T-helper 2 cell treated with Interferon-gamma antibody and Interleukin-4, amounts not matched to agents 100 ng/mL and 5 ng/mL, for 36 hours (primary cell): ENCODE measurements around the gene HNRNPAB. TPM values are rescaled to one million over a fixed set of nuclear protein-coding genes. Genes with fewer than 3 reads are reported as not detected.

Source experiments
- intact Hi-C: fragments of 100-400 bp; cut with micrococcal nuclease; formaldehyde crosslinking; loops from one replicate; pipeline ENCODE4 v1.15.1; 2023
- total RNA-seq: library from RNA; stranded (reverse); gene quantifications from 2 replicates; pipeline ENCODE4 v1.2.3, GENCODE V29; 2022

HNRNPAB gene
- total RNA-seq, 1 donor from 2014 or later = 280 TPM

GRCh38 chr5:178210686-178211085 is 6.4 kb downstream of the HNRNPAB start:
- intact Hi-C loops = no loop called here

GRCh38 chr5:178211095-178212048 is 7.0 kb downstream of the HNRNPAB start:
- intact Hi-C loops = no loop called here

DNA sequence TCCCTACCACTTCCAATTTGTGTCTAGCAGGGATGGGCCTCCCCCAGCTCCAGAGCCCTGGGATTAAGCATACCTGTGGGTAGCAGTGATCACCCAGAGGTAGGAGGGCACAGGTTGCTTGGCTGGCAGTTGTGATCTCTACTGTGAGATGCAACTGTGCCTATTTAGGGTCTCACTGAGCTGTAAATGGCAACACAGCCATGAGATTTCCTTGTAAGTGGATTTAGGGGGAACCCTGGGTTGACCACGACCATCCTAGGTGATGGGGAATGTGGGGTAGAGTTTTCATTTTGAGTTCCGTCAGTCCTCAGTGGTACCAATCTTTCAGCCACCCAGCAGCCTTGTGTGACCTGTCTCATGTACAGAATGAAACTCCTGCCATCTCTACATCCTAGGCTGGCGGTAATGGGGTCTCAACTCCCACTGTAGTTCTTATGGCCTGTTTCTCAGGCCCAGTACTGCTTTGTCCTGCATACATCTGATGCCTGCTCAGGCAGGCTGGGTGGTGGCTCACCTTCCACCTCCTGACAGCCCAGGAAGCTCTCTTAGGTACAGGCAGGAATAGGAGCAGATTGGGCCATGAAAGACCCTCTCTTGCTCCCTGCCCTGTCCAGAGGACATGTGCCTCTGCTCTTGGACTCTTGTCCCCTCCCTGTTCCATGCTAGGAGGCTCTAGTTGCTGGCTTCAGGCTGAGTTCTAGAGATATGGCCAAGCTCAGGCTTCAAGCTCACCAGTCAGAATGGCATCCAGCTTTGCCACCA is 8.1 kb downstream of the HNRNPAB start:
- intact Hi-C loops = no loop called here

DNA sequence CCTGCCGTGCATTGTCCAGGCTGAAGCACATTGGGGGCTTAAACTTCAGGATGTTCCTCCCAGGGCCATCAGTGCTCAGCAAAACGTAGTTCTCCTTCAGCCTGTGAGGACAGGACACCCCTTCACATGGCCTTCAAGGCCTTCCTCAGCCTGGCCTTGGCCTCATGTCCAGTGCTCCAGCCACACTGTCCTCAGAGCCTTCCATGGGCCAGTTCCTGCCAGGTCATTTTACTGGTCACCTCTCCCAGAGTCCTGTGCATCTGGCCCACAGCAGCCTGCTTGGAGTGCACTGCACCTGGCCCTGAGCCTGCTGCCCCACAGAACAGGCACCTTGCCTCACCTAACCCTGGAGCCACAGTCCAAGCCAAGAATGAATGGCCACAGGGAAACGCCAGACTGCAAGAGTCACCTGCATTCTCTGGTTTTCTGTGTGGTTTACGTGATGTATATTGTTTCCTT is 8.7 kb downstream of the HNRNPAB start:
- intact Hi-C loops = no loop called here

DNA sequence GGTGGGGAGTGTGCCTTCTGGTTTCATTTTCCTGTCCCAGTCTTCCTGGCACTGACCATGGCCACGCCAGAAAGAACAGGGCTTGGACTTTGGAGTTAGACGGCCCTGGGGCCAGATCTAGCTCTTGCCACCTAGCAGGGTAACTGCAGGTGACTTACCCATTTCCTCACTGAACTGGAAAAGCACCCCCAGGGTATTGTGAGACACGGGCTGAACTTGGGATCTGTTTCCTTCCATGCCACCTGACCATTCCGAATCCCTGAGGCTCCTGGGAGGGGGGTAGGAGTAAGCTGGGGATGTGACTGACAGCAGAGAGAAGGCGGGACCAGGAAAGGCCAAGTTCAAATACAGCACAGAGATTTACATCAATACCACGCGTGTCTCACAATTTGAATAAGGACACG is 9.4 kb downstream of the HNRNPAB start:
- intact Hi-C loops = no loop called here

DNA sequence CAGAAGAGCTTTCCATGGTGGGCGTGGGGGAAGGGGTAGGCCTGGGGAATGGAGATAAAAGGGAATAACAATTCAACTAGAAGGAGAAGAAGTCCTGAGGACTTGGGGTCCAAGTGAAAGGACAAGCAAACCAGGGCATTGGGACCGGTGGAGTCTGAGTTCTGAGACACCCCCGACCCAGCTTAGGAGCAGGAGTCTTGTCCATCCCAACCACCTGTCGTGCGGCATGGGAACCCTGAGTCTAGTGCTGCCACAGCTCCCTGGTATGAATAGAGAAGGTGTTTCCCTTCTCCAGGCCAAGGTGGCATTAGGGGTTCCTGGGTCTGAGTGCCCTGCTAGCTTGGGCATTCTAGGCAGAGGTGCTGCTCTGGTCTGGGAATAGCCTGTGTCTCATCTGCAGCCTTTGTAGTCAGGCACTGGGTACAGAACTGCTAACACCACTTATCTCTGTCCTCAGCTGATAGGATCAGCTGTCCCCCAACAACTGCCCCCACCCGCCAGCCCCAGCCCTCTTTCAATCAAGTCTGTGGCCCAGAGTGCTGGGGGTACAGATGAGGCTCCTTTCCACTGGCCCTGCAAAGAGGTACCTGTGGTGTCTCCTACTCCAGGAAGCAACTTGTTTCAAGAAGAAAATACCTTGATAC is 9.9 kb downstream of the HNRNPAB start:
- intact Hi-C loops = no loop called here

DNA sequence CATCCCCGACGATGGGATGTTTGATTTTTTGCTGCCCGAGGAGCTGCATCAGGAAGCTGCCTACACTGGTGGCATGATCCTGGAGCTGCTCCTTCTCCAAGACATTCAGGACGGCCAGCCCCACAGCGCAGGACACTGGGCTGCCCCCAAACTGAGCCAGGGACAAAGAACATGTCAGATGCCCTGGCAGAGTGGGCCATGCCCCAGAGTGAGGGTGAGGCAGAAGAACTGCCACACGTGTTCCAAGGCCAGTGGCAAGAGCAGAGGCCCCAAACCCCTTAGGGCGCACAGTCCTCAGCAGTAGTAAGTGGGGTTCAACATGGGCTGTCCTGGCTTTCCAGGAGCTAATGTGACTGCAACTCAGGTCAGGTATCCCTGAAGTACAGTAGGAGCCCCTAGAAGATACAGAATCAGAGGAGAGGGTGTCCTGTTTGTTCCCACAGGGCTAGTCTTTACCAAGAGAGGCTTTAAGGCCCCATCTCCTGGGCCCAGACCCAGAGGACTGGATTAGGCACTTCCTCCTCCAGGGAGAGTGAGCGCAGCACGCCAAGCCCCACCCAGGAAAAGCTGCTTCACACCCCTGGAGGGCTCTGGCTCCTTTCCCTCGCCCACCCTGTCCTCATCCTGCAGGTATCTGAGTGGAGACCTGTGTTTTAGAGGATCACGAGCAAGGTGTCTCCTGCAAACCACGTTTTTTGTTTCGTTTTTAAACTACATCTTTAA is 11.1 kb downstream of the HNRNPAB start:
- intact Hi-C loops = no loop called here

DNA sequence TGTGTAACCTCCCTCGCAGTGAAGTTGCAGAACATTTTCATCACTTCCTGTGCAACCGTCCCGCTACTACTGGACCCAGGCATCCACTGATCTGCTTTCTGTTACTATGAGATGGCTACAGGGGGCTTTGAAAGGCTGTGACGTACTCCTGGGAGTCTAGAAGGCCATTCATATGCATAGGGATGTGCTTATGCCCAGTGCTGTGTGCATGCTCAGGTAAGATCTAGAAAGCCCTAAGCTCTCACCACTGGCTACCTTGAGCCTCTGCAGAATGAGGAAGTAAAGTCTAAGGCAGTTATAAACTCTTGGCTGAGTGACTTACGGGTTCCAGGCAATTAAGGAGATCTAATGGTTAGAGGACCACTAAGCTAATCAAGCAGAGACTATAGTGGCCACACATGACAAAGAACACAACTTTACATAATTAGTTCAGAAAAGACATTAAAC is 11.8 kb downstream of the HNRNPAB start:
- intact Hi-C loops = no loop called here

DNA sequence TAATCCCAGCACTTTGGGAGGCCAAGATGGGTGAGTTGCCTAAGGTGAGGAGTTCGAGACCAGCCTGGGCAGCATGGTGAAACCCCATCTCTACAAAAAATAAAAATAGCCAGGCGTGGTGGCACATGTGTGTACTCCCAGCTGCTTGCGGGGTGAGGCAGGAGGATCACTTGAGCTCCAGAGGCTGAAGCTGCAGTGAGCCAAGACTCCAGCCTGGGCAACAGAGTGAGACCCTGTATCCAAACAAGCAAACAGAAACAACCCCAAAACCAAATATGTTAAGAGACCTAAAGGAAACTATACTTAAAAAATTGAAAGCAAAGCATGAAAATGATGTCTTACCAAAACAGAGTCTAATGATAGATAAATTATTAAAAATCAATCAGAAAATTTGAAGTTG is 12.4 kb downstream of the HNRNPAB start:
- intact Hi-C loops = no loop called here

GRCh38 chr5:178218237-178218776 is 14.0 kb downstream of the HNRNPAB start:
- intact Hi-C loops = no loop called here

GRCh38 chr5:178218827-178219226 is 14.5 kb downstream of the HNRNPAB start:
- intact Hi-C loops = no loop called here

DNA sequence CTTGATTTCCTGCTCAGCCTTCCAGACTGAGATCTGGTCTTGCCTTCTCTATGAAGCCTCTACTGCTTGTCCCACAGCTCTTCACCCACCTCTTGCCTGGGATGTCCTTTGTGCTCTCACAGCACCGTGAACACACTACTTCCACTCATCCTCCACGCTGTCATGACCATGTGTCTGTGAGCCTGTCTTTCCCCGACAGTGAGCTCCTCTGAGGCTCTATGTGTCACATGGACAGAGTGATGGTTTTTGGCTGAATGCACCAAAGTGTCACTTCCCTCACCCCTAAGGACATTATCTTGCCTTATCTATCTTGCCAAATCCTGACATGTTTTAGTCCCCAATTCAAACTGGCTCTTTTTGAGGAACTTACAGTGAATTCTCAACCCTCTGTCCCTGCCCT is 16.9 kb downstream of the HNRNPAB start:
- intact Hi-C loops = no loop called here

DNA sequence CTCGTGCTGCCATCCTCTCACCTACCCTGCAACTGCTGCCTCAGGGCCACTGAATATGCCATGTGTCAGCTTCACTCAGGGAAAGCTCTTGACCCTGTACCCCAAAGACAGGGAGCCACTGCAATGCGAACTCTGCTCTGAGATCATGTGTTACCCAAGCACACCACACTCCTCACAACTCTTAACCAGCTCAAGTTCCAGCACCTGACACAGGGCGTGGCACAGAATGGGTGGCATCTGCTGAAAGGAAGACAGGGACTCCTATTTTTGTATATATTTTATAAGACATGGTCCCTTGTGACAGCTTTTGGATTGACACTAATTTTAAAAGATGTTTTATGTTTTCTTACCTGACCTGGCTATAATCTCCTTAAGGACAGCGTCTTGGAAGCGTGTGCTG is 17.5 kb downstream of the HNRNPAB start:
- intact Hi-C loops = no loop called here

DNA sequence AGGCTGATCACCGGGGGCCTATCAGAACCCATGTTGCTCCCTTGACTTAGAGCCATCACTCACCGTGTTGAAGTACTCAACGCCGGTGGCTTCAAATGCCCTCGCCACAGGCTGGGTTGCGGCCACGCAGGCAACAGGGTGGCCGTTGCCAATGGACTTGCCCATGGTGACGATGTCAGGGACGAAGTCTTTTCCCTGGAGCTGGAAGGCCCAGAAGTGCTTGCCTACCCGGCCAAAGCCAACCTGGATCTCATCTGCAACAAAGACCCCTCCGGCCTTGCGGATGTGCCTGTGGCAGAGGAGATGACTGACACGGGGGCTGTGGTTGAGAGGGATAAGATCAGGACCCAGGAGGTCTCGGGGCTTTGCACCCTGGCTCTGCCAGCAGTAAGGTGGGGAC is 18.0 kb downstream of the HNRNPAB start:
- intact Hi-C loops = no loop called here

DNA sequence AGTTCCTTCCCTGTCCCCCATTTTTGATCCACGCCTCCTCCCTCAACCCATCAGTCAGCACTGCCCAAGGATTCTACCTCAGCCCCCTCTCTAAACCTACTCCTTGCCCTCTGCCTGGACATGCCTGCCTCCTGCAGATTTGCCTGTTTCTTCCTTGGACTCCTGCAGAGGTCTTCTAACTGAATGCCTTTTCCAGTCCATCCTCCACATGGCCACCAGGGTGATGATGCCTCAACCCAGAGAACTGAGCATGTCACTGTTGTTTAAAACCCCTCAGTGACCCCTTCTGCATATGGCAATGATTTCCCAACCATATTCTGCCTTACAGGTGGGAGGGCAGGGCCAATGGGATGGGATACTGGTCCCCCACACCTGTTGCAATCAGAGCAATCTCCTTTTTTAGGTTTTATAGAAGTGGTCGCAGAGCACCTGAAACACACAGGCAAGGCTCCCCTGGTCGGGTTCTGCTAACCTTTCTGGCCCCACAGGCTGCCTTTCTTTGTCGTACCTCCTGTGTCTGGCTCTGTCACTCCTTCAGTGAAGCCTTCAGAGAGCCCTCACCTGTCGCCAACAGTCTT is 19.0 kb downstream of the HNRNPAB start:
- intact Hi-C loops = no loop called here

GRCh38 chr5:178223828-178224335 is 19.5 kb downstream of the HNRNPAB start:
- intact Hi-C loops = no loop called here

- intact Hi-C loops = no loop called here
These were observed 20.1 kb downstream of the HNRNPAB start for GRCh38 chr5:178224403-178224802.

DNA sequence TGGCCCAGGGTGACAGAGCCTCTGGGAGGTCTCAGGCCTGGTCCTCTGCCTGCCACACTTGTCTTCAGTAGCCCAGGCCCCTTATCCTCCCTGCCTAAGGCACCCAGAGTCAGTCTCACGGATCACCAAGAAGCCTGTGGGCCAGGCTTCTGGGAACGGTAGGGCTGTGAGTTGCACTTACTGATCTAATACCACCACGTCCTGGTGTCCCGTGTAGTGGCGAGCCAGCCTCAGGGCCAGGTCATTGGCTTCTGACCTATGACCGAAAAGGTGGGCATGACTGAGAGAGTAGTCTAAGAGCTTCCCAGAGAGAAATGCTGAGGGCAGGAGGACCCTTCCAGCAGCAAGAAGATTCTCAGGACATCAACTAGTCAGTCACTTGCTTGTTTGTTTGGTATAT is 20.8 kb downstream of the HNRNPAB start:
- intact Hi-C loops = no loop called here

DNA sequence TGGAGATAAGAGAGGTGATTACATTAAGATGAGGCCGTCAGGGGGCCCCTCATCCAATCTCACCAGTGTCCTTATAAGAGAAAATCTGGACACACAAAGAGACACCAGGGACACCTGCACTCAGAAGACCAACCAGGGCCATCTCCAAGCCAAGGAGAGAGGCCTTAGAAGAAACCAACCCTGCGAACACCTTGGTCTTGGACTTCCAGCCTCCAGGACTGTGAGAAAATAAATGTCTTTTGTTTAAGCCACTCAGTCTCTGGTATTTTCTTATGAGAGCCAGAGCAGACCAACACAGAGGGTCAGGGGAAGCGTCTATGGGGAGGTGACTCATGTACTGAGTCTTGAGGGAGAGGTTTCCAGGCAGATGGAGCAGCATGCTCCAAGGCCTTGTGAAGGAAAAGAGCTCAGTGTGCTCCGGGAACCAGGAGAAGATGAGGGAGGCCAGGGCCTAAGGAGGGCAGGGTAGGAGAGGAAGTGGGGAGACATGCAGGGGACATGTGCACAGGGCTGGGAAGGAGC is 22.9 kb downstream of the HNRNPAB start:
- intact Hi-C loops = no loop called here

GRCh38 chr5:178227929-178228328 is 23.6 kb downstream of the HNRNPAB start:
- intact Hi-C loops = no loop called here
